Measurements from ENCODE around the gene CLPX. TPM values are rescaled to one million over a fixed set of nuclear protein-coding genes. Genes with fewer than 3 reads are reported as not detected.
"Not testable (repeated sequence)": the region's sequence is repeated elsewhere in the genome, so short reads cannot be mapped to it uniquely, and the experiment has no call there.

Gene CLPX
- polyA plus RNA-seq, 4 donors, result 56.7 to 75.9 (median 70.6) TPM

GRCh38 chr15:65175511-65175910 is 9.6 kb downstream of the CLPX start:
- no peak for DNase-seq (ENCODE audit: low read depth in 4 of 4, low spot score in 3 of 4)

- DNase-seq (ENCODE audit: low read depth in 4 of 4, low spot score in 3 of 4), result no peak
These were observed 10.6 kb downstream of the CLPX start for GRCh38 chr15:65174509-65174908.

- no peak for DNase-seq (ENCODE audit: low read depth in 4 of 4, low spot score in 3 of 4)
These were observed 12.6 kb downstream of the CLPX start for GRCh38 chr15:65172531-65172930.

GRCh38 chr15:65171428-65171827 is 13.7 kb downstream of the CLPX start:
- no peak for DNase-seq (ENCODE audit: low read depth in 4 of 4, low spot score in 3 of 4)

- DNase-seq (ENCODE audit: low read depth in 4 of 4, low spot score in 3 of 4), result no peak
These were observed 19.3 kb downstream of the CLPX start for GRCh38 chr15:65165875-65166274.

- DNase-seq (ENCODE audit: low read depth in 4 of 4, low spot score in 3 of 4), result no peak
These were observed 21.0 kb downstream of the CLPX start for GRCh38 chr15:65164139-65164538.

GRCh38 chr15:65163041-65163440 is 22.1 kb downstream of the CLPX start:
- no peak for DNase-seq (ENCODE audit: low read depth in 4 of 4, low spot score in 3 of 4)

GRCh38 chr15:65156692-65157091 is 28.4 kb downstream of the CLPX start:
- DNase-seq (ENCODE audit: low read depth in 4 of 4, low spot score in 3 of 4), result no peak

GRCh38 chr15:65154720-65155119 is 30.4 kb downstream of the CLPX start:
- DNase-seq (ENCODE audit: low read depth in 4 of 4, low spot score in 3 of 4), result no peak

GRCh38 chr15:65147902-65148301 is 37.2 kb downstream of the CLPX start:
- no peak for DNase-seq (ENCODE audit: low read depth in 4 of 4, low spot score in 3 of 4)

GRCh38 chr15:65146438-65146837 is 38.7 kb downstream of the CLPX start:
- DNase-seq (ENCODE audit: low read depth in 4 of 4, low spot score in 3 of 4), result no peak

GRCh38 chr15:65138631-65139030 is 46.5 kb downstream of the CLPX start:
- not testable (repeated sequence) for DNase-seq (ENCODE audit: low read depth in 4 of 4, low spot score in 3 of 4)

- not testable (repeated sequence) for DNase-seq (ENCODE audit: low read depth in 4 of 4, low spot score in 3 of 4)
These were observed 47.2 kb downstream of the CLPX start for GRCh38 chr15:65137893-65138292.

- not testable (repeated sequence) for DNase-seq (ENCODE audit: low read depth in 4 of 4, low spot score in 3 of 4)
These were observed 48.1 kb downstream of the CLPX start for GRCh38 chr15:65137089-65137488.

GRCh38 chr15:65134538-65134937 is 50.6 kb downstream of the CLPX start:
- no peak for DNase-seq (ENCODE audit: low read depth in 4 of 4, low spot score in 3 of 4)

GRCh38 chr15:65133548-65134200 is 51.5 kb downstream of the CLPX start, which contains the start of gene PDCD7:
Gene PDCD7, minus strand, starts transcription at chr15:65133808. Its CDS starts 27 bp downstream, at chr15:65133781.
- peak; percentile 91 to 95 (median 93) for DNase-seq (ENCODE audit: low read depth in 4 of 4, low spot score in 3 of 4)

GRCh38 chr15:65132878-65133547 is 52.1 kb downstream of the CLPX start:
- DNase-seq (ENCODE audit: low read depth in 4 of 4, low spot score in 3 of 4), result peak in 3 of 4 donors; percentile 17 to 36 (median 28)

GRCh38 chr15:65130941-65131340 is 54.2 kb downstream of the CLPX start:
- DNase-seq (ENCODE audit: low read depth in 4 of 4, low spot score in 3 of 4), result no peak

- DNase-seq (ENCODE audit: low read depth in 4 of 4, low spot score in 3 of 4), result no peak
These were observed 69.6 kb downstream of the CLPX start for GRCh38 chr15:65115542-65115941.

GRCh38 chr15:65115086-65115485 is 70.1 kb downstream of the CLPX start, which contains the start of gene UBAP1L:
Gene UBAP1L, minus strand, starts transcription at chr15:65115200. Its CDS starts 8,985 bp downstream, at chr15:65106215.
- no peak for DNase-seq (ENCODE audit: low read depth in 4 of 4, low spot score in 3 of 4)

GRCh38 chr15:65110676-65111292 is 74.4 kb downstream of the CLPX start:
- DNase-seq (ENCODE audit: low read depth in 4 of 4, low spot score in 3 of 4), result no peak

All from right renal pelvis (tissue), 4 donors.